Transverse colon (tissue), 4 donors: ENCODE results near the gene JAZF1. TPM values are rescaled to one million over a fixed set of nuclear protein-coding genes. Genes with fewer than 3 reads are reported as not detected.

ENCODE experiments used
- DNase-seq: peaks from one replicate; pipeline ENCODE4 v3.0.0-alpha.2; 2019
- H3K27ac ChIP-seq, 4 donors: fragments of 200-600 bp; sonication (generic); 2 replicates each; pipeline ENCODE4 v1.5.1; 2016 to 2018; ENCODE audit warnings: inconsistent platforms in 4 of 4
- H3K27me3 ChIP-seq: fragments of 200-600 bp; sonication (generic); 2 replicates; pipeline ENCODE4 v1.5.1; 2017; ENCODE audit warnings: inconsistent platforms
- H3K36me3 ChIP-seq, 4 donors: fragments of 200-600 bp; sonication (generic); 2 replicates each; pipeline ENCODE4 v1.5.1; 2017 to 2019; ENCODE audit warnings: inconsistent platforms in 4 of 4
- H3K4me1 ChIP-seq, 4 donors: fragments of 200-600 bp; sonication (generic); 2 replicates each; pipeline ENCODE4 v1.5.1; 2017 to 2020; ENCODE audit warnings: inconsistent platforms in 4 of 4
- H3K4me3 ChIP-seq, 4 donors: fragments of 200-600 bp; sonication (generic); 1 replicate in 1 of 4; 2 replicates in 3 of 4; pipeline versions ENCODE4 v1.5.1 to v1.6.1; 2017 to 2019; ENCODE audit warnings: inconsistent platforms in 4 of 4
- H3K9me3 ChIP-seq, 2 donors: fragments of 200-600 bp; sonication (generic); 2 replicates each; pipeline ENCODE4 v1.5.1; 2017 to 2019; ENCODE audit warnings: inconsistent platforms in 2 of 2
- CTCF ChIP-seq, 5 experiments: fragments of 200-600 bp in 3 of 5; fragments of 450-650 bp in 2 of 5; sonication (generic) in 3 of 5; IDR thresholded peaks; 1 replicate in 2 of 5; 2 replicates in 3 of 5; pipeline ENCODE4 v1.5.1; 2016 to 2017; ENCODE audit warnings: antibody characterized with exemption in 5 of 5, inconsistent platforms in 3 of 5, mild to moderate bottlenecking in 2 of 5, moderate library complexity in 1 of 5
- EP300 ChIP-seq: sonication (generic); formaldehyde crosslinking; IDR thresholded peaks from one replicate; pipeline ENCODE4 v1.6.1; 2017; ENCODE audit warnings: antibody characterized with exemption, low read depth
- POLR2A ChIP-seq: fragments of 450-650 bp; IDR thresholded peaks from one replicate; pipeline ENCODE4 v1.6.1; 2016; ENCODE audit warnings: antibody characterized with exemption, mild to moderate bottlenecking, moderate library complexity
- POLR2AphosphoS5 ChIP-seq, 3 donors: sonication (generic); formaldehyde crosslinking; IDR thresholded peaks; one replicate each; pipeline ENCODE4 v1.6.1; 2016; ENCODE audit warnings: antibody characterized with exemption in 3 of 3
- WGBS, 2 donors: methylation state at CpG; one replicate each; pipeline ENCODE4 v1.1.5; 2018; ENCODE audit warnings: low coverage in 1 of 2; 5-methylcytosine and 5-hydroxymethylcytosine counted together
- in situ Hi-C, 4 donors: fragments of 200-750 bp; cut with MboI; loops; one replicate each; pipeline versions ENCODE4 v1.15.0 to v1.15.1; 2017; ENCODE audit warnings: low sequenced_read_pairs in 3 of 4, low pct_ligation_motif_present in 1 of 4, low pct_unique_long_range_greater_than_20kb in 1 of 4
- intact Hi-C: fragments of 100-400 bp; cut with DNase I; formaldehyde crosslinking; loops from one replicate; pipeline ENCODE4 v1.15.1; 2023; ENCODE audit warnings: low total_unique reads
- total RNA-seq, 4 donors: library from RNA; depleted of rRNA; stranded (reverse); fragments of >200 nt; gene quantifications; one replicate each; pipeline ENCODE4 v1.1.0, GENCODE V29; 2016

The JAZF1 gene
- total RNA-seq, 4 donors from 2014 or later: 11.0 to 12.2 (median 11.5) TPM

- WGBS, 2 donors: 11 to 41% methylated on average over 2 to 3 of the region's 3 CpGs
- Histone ChIP-seq H3K4me3 (no peak overlapping the region), H3K9me3 (no peaks in the 10 kb centered on the region), H3K27me3 (no peaks in the 10 kb centered on the region), H3K36me3 (no peaks in the 10 kb centered on the region), H3K27ac (peak overlapping the region; percentile 15 to 65 (median 60)), H3K4me1 (peaks cover 8 to 33% (median 12%) of the 10 kb centered on the region in 4 donors)
- no peak for TF ChIP-seq POLR2A
- peak; percentile 82 to 91 (median 86) for TF ChIP-seq POLR2AphosphoS5 (IDR thresholded peaks at IDR 0.05)
- TF ChIP-seq EP300: peak; percentile 95
- no peak for DNase-seq
- in situ Hi-C loops: no loop called here
- intact Hi-C loops: no loop called here
Observed at GRCh38 chr7:28130277-28130676, 50.3 kb downstream of the JAZF1 start.

DNA sequence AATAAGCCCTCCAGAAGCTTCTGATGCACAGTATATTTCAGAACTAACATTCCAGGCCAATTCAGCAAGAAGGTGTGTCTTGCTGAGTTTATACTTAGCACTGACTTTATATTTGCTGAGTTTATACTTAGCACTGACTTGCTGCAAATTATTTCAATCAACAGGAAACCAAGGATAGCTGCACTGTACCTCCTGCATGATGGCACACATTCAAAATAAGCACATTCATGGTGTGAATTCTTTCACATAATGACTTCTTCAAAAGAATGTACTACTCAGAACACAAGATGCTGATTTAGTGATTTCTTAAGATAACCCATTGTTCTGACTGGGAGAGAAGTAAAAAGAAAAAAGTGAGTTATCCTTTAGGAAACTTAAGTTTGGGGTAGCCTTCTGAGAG lies 52.0 kb downstream of the JAZF1 start:
- Histone ChIP-seq H3K4me3 (no peak overlapping the region), H3K27ac (peak overlapping the region in 3 of 4 donors; percentile 57 to 65 (median 60)), H3K4me1 (peaks cover 8 to 32% (median 15%) of the 10 kb centered on the region in 4 donors), H3K9me3 (no peaks in the 10 kb centered on the region), H3K27me3 (no peaks in the 10 kb centered on the region), H3K36me3 (no peaks in the 10 kb centered on the region)
- DNase-seq: no peak
- TF ChIP-seq POLR2A (no peak), CTCF (IDR thresholded peaks at IDR 0.05) (no peak), EP300 (no peak), POLR2AphosphoS5 (IDR thresholded peaks at IDR 0.05) (no peak)
- in situ Hi-C loops (no loop called here), intact Hi-C loops (no loop called here)

DNA sequence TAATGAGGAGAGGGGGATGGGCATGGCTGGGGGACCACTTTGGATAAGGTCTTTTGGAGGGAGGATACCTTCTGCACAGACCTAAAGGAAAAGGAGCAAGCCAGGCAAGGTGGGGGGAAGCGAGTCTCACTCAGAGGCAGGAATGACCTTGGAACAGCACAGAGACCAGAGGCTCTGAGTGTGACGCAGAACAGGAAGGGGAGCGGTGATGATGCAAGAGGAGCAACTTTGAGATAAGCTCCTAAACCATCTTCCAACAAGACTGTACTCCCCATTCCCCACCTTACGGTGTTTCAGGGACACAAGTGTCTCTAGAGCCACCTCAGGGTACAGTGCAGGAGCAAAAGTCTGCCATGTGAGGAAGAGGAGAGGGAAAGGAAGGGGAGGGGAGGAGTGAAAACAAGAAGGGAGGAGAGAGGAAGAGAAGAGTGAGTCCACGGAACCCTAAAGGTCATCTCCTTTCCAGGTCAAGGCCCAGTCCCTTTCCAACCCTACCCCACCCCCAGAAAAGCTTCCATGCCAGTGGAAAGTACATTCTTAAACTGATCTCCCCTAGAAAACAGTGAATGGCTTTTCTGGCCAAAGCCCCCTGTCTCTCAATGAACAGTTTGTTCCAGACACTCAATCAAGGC lies 54.1 kb downstream of the JAZF1 start:
- peaks cover 8 to 22% (median 15%) of the 10 kb centered on the region in 4 donors for H3K4me1 ChIP-seq
- intact Hi-C loops: no loop called here
- H3K4me3 ChIP-seq: no peak overlapping the region
- no peaks in the 10 kb centered on the region for H3K9me3 ChIP-seq
- WGBS, 2 donors: 80 to 83% methylated on average over 5 of the region's 5 CpGs
- H3K27me3 ChIP-seq: no peaks in the 10 kb centered on the region
- DNase-seq: no peak
- in situ Hi-C loops: no loop called here
- H3K36me3 ChIP-seq: no peaks in the 10 kb centered on the region
- TF ChIP-seq EP300: no peak
- no peak for TF ChIP-seq POLR2A
- TF ChIP-seq CTCF (IDR thresholded peaks at IDR 0.05): no peak
- no peak for TF ChIP-seq POLR2AphosphoS5 (IDR thresholded peaks at IDR 0.05)
- peak overlapping the region in 1 of 4 donors; percentile 27 for H3K27ac ChIP-seq

DNA sequence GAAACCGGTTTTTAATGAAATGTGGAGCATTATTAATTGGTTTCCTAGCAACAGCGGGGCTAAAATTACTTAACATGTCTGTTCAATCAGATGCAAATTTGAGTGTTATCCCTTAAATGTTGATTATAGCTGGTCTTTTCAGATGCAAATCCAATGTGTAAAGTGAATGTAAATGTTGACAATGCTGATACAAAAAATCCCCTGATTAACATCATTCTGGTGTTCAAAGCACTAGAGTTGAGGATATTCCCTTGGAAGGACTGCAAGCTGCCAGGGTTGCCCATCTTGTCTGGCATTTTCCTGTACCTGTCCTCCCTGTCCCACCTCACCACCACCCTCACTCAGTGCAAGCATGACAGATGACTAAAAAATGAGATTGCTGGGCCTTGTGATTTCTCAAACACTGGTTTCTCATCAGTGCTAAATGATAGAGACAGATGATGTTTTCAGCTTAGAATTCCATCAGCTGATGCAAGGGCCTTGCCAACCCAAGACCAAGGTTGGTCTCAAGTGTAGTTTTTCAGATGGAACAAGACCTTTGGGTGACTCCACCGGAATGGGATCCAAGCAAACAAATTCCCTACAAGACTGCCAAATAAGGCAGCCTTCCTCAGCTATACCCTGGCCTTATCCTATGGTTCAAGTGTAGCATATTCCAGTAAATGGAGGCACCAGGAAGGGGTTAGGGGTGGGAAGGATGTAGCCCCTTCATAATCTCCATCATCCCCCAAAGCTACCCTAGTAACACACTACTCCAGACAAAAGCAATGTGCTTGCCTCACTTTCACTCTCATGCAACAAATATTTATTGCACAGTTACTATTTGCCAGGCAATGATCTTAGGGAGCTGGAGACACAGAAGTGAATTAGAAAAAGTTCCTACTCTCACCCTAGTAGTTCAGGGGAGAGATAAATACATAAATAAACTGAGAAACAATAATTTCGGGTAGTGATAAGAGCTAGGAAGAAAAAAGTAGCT lies 54.9 kb downstream of the JAZF1 start:
- TF ChIP-seq EP300 (no peak), CTCF (IDR thresholded peaks at IDR 0.05) (no peak), POLR2A (no peak)
- Histone ChIP-seq H3K36me3 (no peaks in the 10 kb centered on the region), H3K4me3 (no peak overlapping the region), H3K4me1 (peaks cover 8 to 21% (median 15%) of the 10 kb centered on the region in 4 donors), H3K9me3 (no peaks in the 10 kb centered on the region), H3K27ac (peak overlapping the region in 1 of 4 donors; percentile 27), H3K27me3 (no peaks in the 10 kb centered on the region)
- WGBS, 2 donors: 74 to 87% methylated on average over 3 to 4 of the region's 4 CpGs
- no peak for DNase-seq
- in situ Hi-C loops (no loop called here), intact Hi-C loops (no loop called here)
